ENCODE data around the gene CEACAM5. TPM values are rescaled to one million over a fixed set of nuclear protein-coding genes. Genes with fewer than 3 reads are reported as not detected.

Gene CEACAM5
- polyA plus RNA-seq, 1 experiment, result not detected

DNA sequence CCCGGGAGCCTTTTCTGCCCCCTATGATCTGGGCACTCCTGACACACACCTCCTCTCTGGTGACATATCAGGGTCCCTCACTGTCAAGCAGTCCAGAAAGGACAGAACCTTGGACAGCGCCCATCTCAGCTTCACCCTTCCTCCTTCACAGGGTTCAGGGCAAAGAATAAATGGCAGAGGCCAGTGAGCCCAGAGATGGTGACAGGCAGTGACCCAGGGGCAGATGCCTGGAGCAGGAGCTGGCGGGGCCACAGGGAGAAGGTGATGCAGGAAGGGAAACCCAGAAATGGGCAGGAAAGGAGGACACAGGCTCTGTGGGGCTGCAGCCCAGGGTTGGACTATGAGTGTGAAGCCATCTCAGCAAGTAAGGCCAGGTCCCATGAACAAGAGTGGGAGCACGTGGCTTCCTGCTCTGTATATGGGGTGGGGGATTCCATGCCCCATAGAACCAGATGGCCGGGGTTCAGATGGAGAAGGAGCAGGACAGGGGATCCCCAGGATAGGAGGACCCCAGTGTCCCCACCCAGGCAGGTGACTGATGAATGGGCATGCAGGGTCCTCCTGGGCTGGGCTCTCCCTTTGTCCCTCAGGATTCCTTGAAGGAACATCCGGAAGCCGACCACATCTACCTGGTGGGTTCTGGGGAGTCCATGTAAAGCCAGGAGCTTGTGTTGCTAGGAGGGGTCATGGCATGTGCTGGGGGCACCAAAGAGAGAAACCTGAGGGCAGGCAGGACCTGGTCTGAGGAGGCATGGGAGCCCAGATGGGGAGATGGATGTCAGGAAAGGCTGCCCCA lies 11.8 kb upstream of the CEACAM5 start:
- TF ChIP-seq, protein P1, sequence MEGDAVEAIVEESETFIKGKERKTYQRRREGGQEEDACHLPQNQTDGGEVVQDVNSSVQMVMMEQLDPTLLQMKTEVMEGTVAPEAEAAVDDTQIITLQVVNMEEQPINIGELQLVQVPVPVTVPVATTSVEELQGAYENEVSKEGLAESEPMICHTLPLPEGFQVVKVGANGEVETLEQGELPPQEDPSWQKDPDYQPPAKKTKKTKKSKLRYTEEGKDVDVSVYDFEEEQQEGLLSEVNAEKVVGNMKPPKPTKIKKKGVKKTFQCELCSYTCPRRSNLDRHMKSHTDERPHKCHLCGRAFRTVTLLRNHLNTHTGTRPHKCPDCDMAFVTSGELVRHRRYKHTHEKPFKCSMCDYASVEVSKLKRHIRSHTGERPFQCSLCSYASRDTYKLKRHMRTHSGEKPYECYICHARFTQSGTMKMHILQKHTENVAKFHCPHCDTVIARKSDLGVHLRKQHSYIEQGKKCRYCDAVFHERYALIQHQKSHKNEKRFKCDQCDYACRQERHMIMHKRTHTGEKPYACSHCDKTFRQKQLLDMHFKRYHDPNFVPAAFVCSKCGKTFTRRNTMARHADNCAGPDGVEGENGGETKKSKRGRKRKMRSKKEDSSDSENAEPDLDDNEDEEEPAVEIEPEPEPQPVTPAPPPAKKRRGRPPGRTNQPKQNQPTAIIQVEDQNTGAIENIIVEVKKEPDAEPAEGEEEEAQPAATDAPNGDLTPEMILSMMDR (IDR thresholded peaks at IDR 0.05; ENCODE audit: low read depth, low read length), result no peak
- no peaks in the 10 kb centered on the region for H3K27me3 ChIP-seq (ENCODE audit: control insufficient read depth, insufficient read depth, low read length)
- POLR2A ChIA-PET, result no interaction called here
- CTCF ChIA-PET, result no interaction called here
- no peak for DNase-seq (ENCODE audit: low read depth, low spot score)
- no peaks in the 10 kb centered on the region for H3K9me3 ChIP-seq (ENCODE audit: control insufficient read depth, insufficient read depth, low read length)
- peak overlapping the region; percentile 11 for H3K27ac ChIP-seq (ENCODE audit: low read depth, low read length)
- no peak overlapping the region for H3K4me3 ChIP-seq (ENCODE audit: low read depth, low read length)

DNA sequence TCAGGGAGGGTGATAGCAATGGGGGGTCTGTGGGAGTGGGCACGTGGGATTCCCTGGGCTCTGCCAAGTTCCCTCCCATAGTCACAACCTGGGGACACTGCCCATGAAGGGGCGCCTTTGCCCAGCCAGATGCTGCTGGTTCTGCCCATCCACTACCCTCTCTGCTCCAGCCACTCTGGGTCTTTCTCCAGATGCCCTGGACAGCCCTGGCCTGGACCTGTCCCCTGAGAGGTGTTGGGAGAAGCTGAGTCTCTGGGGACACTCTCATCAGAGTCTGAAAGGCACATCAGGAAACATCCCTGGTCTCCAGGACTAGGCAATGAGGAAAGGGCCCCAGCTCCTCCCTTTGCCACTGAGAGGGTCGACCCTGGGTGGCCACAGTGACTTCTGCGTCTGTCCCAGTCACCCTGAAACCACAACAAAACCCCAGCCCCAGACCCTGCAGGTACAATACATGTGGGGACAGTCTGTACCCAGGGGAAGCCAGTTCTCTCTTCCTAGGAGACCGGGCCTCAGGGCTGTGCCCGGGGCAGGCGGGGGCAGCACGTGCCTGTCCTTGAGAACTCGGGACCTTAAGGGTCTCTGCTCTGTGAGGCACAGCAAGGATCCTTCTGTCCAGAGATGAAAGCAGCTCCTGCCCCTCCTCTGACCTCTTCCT lies 11.1 kb upstream of the CEACAM5 start:
- CTCF ChIA-PET, result no interaction called here
- H3K9me3 ChIP-seq (ENCODE audit: control insufficient read depth, insufficient read depth, low read length), result no peaks in the 10 kb centered on the region
- TF ChIP-seq, protein P1 (IDR thresholded peaks at IDR 0.05; ENCODE audit: low read depth, low read length), result no peak
- DNase-seq (ENCODE audit: low read depth, low spot score), result no peak
- POLR2A ChIA-PET, result no interaction called here
- no peak overlapping the region for H3K27ac ChIP-seq (ENCODE audit: low read depth, low read length)
- no peaks in the 10 kb centered on the region for H3K27me3 ChIP-seq (ENCODE audit: control insufficient read depth, insufficient read depth, low read length)
- H3K4me3 ChIP-seq (ENCODE audit: low read depth, low read length), result no peak overlapping the region

DNA sequence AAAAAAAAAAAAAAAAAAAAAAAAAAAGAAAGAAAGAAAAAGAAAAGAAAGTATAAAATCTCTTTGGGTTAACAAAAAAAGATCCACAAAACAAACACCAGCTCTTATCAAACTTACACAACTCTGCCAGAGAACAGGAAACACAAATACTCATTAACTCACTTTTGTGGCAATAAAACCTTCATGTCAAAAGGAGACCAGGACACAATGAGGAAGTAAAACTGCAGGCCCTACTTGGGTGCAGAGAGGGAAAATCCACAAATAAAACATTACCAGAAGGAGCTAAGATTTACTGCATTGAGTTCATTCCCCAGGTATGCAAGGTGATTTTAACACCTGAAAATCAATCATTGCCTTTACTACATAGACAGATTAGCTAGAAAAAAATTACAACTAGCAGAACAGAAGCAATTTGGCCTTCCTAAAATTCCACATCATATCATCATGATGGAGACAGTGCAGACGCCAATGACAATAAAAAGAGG lies 9.6 kb upstream of the CEACAM5 start:
- no peak overlapping the region for H3K27ac ChIP-seq (ENCODE audit: low read depth, low read length)
- no peak overlapping the region for H3K4me3 ChIP-seq (ENCODE audit: low read depth, low read length)
- no peak for DNase-seq (ENCODE audit: low read depth, low spot score)
- CTCF ChIA-PET, result interaction anchor here (0.5 to 0.8 kb wide), 2 partner anchors 10 to 54 kb away, joined by 3 to 4 read pairs; no protein-coding TSS in a partner anchor
- H3K27me3 ChIP-seq (ENCODE audit: control insufficient read depth, insufficient read depth, low read length), result no peaks in the 10 kb centered on the region
- POLR2A ChIA-PET, result no interaction called here
- no peaks in the 10 kb centered on the region for H3K9me3 ChIP-seq (ENCODE audit: control insufficient read depth, insufficient read depth, low read length)
- TF ChIP-seq, protein P1 (IDR thresholded peaks at IDR 0.05; ENCODE audit: low read depth, low read length), result no peak

DNA sequence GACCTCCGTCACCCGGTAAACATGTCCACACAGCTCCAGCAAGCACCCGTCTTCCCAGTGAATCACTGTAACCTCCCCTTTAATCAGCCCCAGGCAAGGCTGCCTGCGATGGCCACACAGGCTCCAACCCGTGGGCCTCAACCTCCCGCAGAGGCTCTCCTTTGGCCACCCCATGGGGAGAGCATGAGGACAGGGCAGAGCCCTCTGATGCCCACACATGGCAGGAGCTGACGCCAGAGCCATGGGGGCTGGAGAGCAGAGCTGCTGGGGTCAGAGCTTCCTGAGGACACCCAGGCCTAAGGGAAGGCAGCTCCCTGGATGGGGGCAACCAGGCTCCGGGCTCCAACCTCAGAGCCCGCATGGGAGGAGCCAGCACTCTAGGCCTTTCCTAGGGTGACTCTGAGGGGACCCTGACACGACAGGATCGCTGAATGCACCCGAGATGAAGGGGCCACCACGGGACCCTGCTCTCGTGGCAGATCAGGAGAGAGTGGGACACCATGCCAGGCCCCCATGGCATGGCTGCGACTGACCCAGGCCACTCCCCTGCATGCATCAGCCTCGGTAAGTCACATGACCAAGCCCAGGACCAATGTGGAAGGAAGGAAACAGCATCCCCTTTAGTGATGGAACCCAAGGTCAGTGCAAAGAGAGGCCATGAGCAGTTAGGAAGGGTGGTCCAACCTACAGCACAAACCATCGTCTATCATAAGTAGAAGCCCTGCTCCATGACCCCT lies 9.0 kb upstream of the CEACAM5 start:
- CTCF ChIA-PET, result interaction anchor here (0.8 kb wide), 1 partner anchor 10 kb away, joined by 3 read pairs; no protein-coding TSS in a partner anchor

More for the DNA sequence above, 9.0 kb upstream of the CEACAM5 start:
- Histone ChIP-seq H3K4me3 (ENCODE audit: low read depth, low read length) (no peak overlapping the region), H3K27ac (ENCODE audit: low read depth, low read length) (no peak overlapping the region), H3K27me3 (ENCODE audit: control insufficient read depth, insufficient read depth, low read length) (no peaks in the 10 kb centered on the region), H3K9me3 (ENCODE audit: control insufficient read depth, insufficient read depth, low read length) (no peaks in the 10 kb centered on the region)
- DNase-seq (ENCODE audit: low read depth, low spot score), result no peak
- POLR2A ChIA-PET, result no interaction called here
- TF ChIP-seq, protein P1 (IDR thresholded peaks at IDR 0.05; ENCODE audit: low read depth, low read length), result no peak

Measured in AG04450 (cell line).